Hematopoietic multipotent progenitor cell treated with erythropoietin and hydrocortisone succinate and interleukin-3 and kit ligand, for 6 days (in vitro differentiated cells): ENCODE measurements around the gene OLR1.
"Not testable (repeated sequence)": the region's sequence is repeated elsewhere in the genome, so short reads cannot be mapped to it uniquely, and the experiment has no call there.

Source experiments
- DNase-seq: peaks from one replicate; pipeline ENCODE4 v3.0.0-alpha.2; 2015

OLR1 gene

GRCh38 chr12:10171973-10172728 is at the start of gene OLR1:
Gene OLR1 (minus strand): TSS chr12:10172132. CDS start chr12:10172077, 55 bp downstream.
- no peak for DNase-seq

- no peak for DNase-seq
Measured at GRCh38 chr12:10220398-10221077, 48.6 kb upstream of the OLR1 start.

- no peak for DNase-seq
Measured at GRCh38 chr12:10218021-10218420, 46.1 kb upstream of the OLR1 start.

GRCh38 chr12:10215946-10216345 is 44.0 kb upstream of the OLR1 start:
- DNase-seq: not testable (repeated sequence)

GRCh38 chr12:10215436-10215835 is 43.5 kb upstream of the OLR1 start:
- no peak for DNase-seq

GRCh38 chr12:10214895-10215267 is 42.9 kb upstream of the OLR1 start:
- DNase-seq: no peak

- DNase-seq: peak; percentile 63
Measured at GRCh38 chr12:10214136-10214894, 42.4 kb upstream of the OLR1 start.

GRCh38 chr12:10213168-10214135 is 41.5 kb upstream of the OLR1 start:
- peak; percentile 87 for DNase-seq

- DNase-seq: peak; percentile 83
Measured at GRCh38 chr12:10212739-10213131, 40.8 kb upstream of the OLR1 start, which contains the start of gene GABARAPL1. Gene GABARAPL1 (plus strand): TSS chr12:10212877. CDS start chr12:10213130, 253 bp downstream.

- peak; percentile 94 for DNase-seq
Measured at GRCh38 chr12:10211940-10212738, 40.2 kb upstream of the OLR1 start.

GRCh38 chr12:10211101-10211939 is 39.4 kb upstream of the OLR1 start:
- DNase-seq: no peak

- no peak for DNase-seq
Measured at GRCh38 chr12:10210225-10210624, 38.3 kb upstream of the OLR1 start.

GRCh38 chr12:10207136-10207535 is 35.2 kb upstream of the OLR1 start:
- DNase-seq: no peak

GRCh38 chr12:10205220-10205807 is 33.4 kb upstream of the OLR1 start:
- DNase-seq: no peak

GRCh38 chr12:10204495-10204894 is 32.6 kb upstream of the OLR1 start:
- not testable (repeated sequence) for DNase-seq

GRCh38 chr12:10197879-10198278 is 25.9 kb upstream of the OLR1 start:
- DNase-seq: no peak

GRCh38 chr12:10196210-10196609 is 24.3 kb upstream of the OLR1 start:
- DNase-seq: peak; percentile 65

- DNase-seq: no peak
Measured at GRCh38 chr12:10194160-10194670, 22.3 kb upstream of the OLR1 start.

GRCh38 chr12:10191865-10192264 is 19.9 kb upstream of the OLR1 start:
- DNase-seq: no peak
